HUES48 (cell line): ENCODE results near the gene TAPT1.
"Not testable (repeated sequence)": the region's sequence is repeated elsewhere in the genome, so short reads cannot be mapped to it uniquely, and the experiment has no call there.

ENCODE experiments used
- H3K27ac ChIP-seq: one replicate; pipeline ENCODE4 v1.7.0; 2013; ENCODE audit warnings: low read depth, low read length, inconsistent platforms
- H3K27me3 ChIP-seq: 2 replicates; pipeline ENCODE4 v1.6.1; 2013; ENCODE audit warnings: mild to moderate bottlenecking, low read length; ENCODE audit not compliant: control insufficient read depth, insufficient read depth
- H3K36me3 ChIP-seq: 2 replicates; pipeline ENCODE4 v1.6.1; 2013; ENCODE audit warnings: low read length; ENCODE audit not compliant: control insufficient read depth, insufficient read depth
- H3K4me1 ChIP-seq: 2 replicates; pipeline ENCODE4 v1.6.1; 2013; ENCODE audit warnings: mild to moderate bottlenecking, low read length; ENCODE audit not compliant: control insufficient read depth, insufficient read depth
- H3K4me3 ChIP-seq: 2 replicates; pipeline ENCODE4 v1.5.1; 2013; ENCODE audit warnings: mild to moderate bottlenecking, low read depth, low read length
- H3K9ac ChIP-seq: 2 replicates; pipeline ENCODE4 v1.6.1; 2013; ENCODE audit warnings: mild to moderate bottlenecking, low read depth, low read length, moderate library complexity
- H3K9me3 ChIP-seq: 2 replicates; pipeline ENCODE4 v1.6.1; 2013; ENCODE audit warnings: low read length; ENCODE audit not compliant: control insufficient read depth, insufficient read depth

TAPT1 gene

GRCh38 chr4:16150716-16151115 lies 75.6 kb downstream of the TAPT1 start:
- H3K9ac ChIP-seq = no peak overlapping the region
- H3K27me3 ChIP-seq = no peaks in the 10 kb centered on the region
- H3K9me3 ChIP-seq = 0 out of 2 replicates have a peak, but pooled peaks cover 4% of the 10 kb centered on the region
- H3K36me3 ChIP-seq = no peaks in the 10 kb centered on the region
- no peak overlapping the region for H3K27ac ChIP-seq
- H3K4me3 ChIP-seq = no peak overlapping the region
- H3K4me1 ChIP-seq = no peaks in the 10 kb centered on the region

- H3K36me3 ChIP-seq, H3K9ac ChIP-seq, H3K27ac ChIP-seq, H3K9me3 ChIP-seq, H3K4me3 ChIP-seq, H3K4me1 ChIP-seq, H3K27me3 ChIP-seq: not testable (repeated sequence)
Measured at GRCh38 chr4:16144913-16145312, 81.4 kb downstream of the TAPT1 start.

GRCh38 chr4:16142598-16143310 lies 83.5 kb downstream of the TAPT1 start:
- Histone ChIP-seq H3K9ac (no peak overlapping the region), H3K9me3 (0 out of 2 replicates have a peak, but pooled peaks cover 4% of the 10 kb centered on the region), H3K27ac (no peak overlapping the region), H3K36me3 (no peaks in the 10 kb centered on the region), H3K4me3 (no peak overlapping the region), H3K4me1 (no peaks in the 10 kb centered on the region), H3K27me3 (no peaks in the 10 kb centered on the region)

- peaks cover 1% of the 10 kb centered on the region; the same call in 1 of the 2 replicates for H3K9me3 ChIP-seq
- no peak overlapping the region for H3K9ac ChIP-seq
- H3K27me3 ChIP-seq = no peaks in the 10 kb centered on the region
- H3K27ac ChIP-seq = no peak overlapping the region
- H3K36me3 ChIP-seq = no peaks in the 10 kb centered on the region
- no peak overlapping the region for H3K4me3 ChIP-seq
- no peaks in the 10 kb centered on the region for H3K4me1 ChIP-seq
Measured at GRCh38 chr4:16140879-16141249, 85.4 kb downstream of the TAPT1 start.

DNA sequence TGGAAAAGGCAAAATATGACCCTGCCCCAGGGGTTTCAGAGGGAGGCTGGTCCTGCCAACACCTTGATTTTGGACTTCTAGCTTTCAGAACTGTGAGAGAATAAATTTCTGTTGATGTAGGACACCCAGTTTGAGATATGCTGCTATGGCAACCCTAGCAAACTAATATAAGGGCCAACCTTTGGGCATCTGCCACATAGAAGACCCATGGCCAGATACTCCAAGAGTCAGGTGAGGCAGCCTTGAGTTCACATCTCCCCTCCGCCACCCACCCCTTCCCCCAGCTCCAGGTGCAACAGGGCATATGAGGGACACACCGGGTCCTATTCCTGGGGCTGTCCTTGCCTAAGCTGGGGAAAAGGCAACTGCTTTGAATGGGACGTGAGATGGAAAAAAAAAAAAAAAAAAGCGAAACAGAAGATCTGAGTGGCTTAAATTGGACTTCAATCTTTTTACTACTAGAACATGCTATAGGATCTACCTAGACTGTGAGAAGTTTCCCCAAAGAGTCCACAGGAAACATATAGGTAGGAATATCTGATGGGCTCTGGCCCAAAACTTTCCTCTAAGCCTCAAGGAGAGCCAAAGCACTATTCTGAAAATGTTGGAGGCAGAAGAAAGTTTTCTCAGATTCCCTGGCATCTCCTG lies 85.9 kb downstream of the TAPT1 start:
- Histone ChIP-seq H3K27me3 (no peaks in the 10 kb centered on the region), H3K27ac (no peak overlapping the region), H3K9ac (no peak overlapping the region)

DNA sequence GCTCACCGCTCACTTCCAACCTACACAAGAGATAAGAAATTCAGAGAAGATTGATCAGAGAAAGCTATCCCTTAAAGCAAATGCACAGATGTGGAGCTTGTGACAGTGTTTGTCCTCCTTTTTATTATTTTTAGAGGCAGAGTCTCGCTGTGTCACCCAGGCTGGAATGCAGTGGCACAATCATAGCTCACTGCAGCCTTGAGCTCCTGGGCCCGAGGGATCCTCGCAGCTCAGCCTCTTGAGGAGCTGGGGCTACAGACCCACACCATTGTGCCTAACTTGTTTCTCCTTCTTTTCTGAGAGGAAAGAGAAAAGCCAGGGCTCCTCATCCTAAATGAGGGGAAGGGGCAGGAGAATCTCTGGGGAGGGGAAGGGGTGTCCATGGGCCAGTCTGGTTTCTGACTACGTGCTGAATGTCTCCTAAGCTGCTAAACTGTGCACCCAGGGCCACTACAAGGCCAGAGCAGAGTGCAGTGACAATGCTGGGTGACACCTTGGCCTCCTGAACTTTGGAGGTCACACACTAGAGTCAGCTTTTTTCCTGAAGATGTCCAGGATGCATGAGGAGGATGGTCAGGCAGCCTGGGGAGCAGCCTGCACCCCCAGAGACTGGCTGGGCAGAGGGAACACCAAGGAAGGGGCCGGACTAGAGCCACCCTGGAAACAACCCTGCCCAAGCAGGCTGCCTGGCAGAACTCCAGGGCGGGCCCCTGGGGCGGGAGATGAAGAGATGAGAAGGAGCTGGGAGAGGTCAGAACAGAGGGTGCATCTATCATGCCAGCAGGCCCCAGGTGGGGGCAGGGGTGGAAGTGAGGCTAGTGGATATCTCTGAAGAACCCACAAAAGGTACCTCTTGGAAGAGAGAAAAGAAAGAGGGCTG lies 87.0 kb downstream of the TAPT1 start:
- peaks cover 7% of the 10 kb centered on the region; the same call in 1 of the 2 replicates for H3K9me3 ChIP-seq
- H3K9ac ChIP-seq = no peak overlapping the region
- H3K27me3 ChIP-seq = no peaks in the 10 kb centered on the region
- H3K4me1 ChIP-seq = no peaks in the 10 kb centered on the region
- H3K4me3 ChIP-seq = no peak overlapping the region
- H3K27ac ChIP-seq = no peak overlapping the region
- no peaks in the 10 kb centered on the region for H3K36me3 ChIP-seq

More for the DNA sequence above, 85.9 kb downstream of the TAPT1 start:
- Histone ChIP-seq H3K4me1 (no peaks in the 10 kb centered on the region), H3K9me3 (peaks cover 5% of the 10 kb centered on the region; the same call in 1 of the 2 replicates), H3K4me3 (no peak overlapping the region), H3K36me3 (no peaks in the 10 kb centered on the region)

DNA sequence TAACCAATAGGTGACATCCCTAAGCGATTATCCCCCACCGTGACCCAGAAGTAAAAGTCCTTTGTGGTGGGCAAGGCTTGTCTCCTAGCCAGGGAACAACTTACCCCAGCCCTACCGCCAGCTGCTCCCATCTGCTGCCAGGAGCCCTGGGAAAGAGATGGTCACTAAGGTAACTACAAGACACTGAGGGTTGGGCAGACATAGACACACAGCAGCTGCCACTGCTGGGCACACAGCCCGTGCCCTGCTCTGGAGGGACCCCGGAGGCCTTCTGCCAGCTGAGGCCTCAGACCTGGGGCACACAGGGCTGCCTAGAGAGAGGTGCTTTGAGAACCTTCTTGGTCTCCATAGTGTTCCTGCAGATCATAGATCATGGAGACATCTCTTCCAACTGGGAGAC lies 89.4 kb downstream of the TAPT1 start:
- Histone ChIP-seq H3K9me3 (peaks cover 7% of the 10 kb centered on the region; the same call in 1 of the 2 replicates), H3K36me3 (no peaks in the 10 kb centered on the region), H3K27me3 (no peaks in the 10 kb centered on the region), H3K4me3 (no peak overlapping the region), H3K4me1 (no peaks in the 10 kb centered on the region), H3K27ac (no peak overlapping the region), H3K9ac (no peak overlapping the region)

DNA sequence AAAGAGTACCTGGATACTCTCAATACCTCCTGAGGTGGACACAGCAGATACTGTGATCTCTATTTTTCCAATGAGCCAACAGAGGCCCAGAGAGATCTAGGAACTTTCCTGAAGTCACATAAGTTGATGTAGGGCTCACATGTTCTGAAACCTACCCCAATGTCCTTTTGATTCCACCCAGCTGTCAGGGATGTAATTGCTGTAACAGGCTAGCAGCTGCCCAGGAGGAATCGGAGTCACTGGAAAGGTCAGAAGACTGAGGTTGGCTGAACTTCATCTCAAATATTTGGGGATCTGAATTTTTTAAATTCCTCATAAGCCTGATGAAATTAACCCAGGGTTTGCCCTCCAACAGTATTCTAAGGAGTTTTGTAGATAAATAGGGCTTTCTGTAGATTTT lies 90.0 kb downstream of the TAPT1 start:
- H3K36me3 ChIP-seq = no peaks in the 10 kb centered on the region
- H3K9ac ChIP-seq = no peak overlapping the region
- H3K27me3 ChIP-seq = no peaks in the 10 kb centered on the region
- no peak overlapping the region for H3K27ac ChIP-seq
- no peaks in the 10 kb centered on the region for H3K4me1 ChIP-seq
- peaks cover 7% of the 10 kb centered on the region; the same call in 1 of the 2 replicates for H3K9me3 ChIP-seq
- H3K4me3 ChIP-seq = no peak overlapping the region

GRCh38 chr4:16133406-16133805 lies 92.9 kb downstream of the TAPT1 start:
- Histone ChIP-seq H3K9ac (no peak overlapping the region), H3K27ac (no peak overlapping the region), H3K9me3 (peaks cover 7% of the 10 kb centered on the region; the same call in 1 of the 2 replicates), H3K27me3 (no peaks in the 10 kb centered on the region), H3K4me3 (no peak overlapping the region), H3K36me3 (no peaks in the 10 kb centered on the region), H3K4me1 (no peaks in the 10 kb centered on the region)

GRCh38 chr4:16131293-16131692 lies 95.0 kb downstream of the TAPT1 start:
- Histone ChIP-seq H3K27ac (no peak overlapping the region), H3K4me3 (no peak overlapping the region)

More at GRCh38 chr4:16131293-16131692, 95.0 kb downstream of the TAPT1 start:
- Histone ChIP-seq H3K9ac (no peak overlapping the region), H3K9me3 (peaks cover 7% of the 10 kb centered on the region; the same call in 1 of the 2 replicates), H3K36me3 (no peaks in the 10 kb centered on the region), H3K27me3 (no peaks in the 10 kb centered on the region), H3K4me1 (no peaks in the 10 kb centered on the region)
